ENCODE data around the gene FST. TPM values are rescaled to one million over a fixed set of nuclear protein-coding genes. Genes with fewer than 3 reads are reported as not detected.

FST gene
- total RNA-seq, 6 experiments from 2014 or later, result 13.1 to 28.2 (median 15.3) TPM

DNA sequence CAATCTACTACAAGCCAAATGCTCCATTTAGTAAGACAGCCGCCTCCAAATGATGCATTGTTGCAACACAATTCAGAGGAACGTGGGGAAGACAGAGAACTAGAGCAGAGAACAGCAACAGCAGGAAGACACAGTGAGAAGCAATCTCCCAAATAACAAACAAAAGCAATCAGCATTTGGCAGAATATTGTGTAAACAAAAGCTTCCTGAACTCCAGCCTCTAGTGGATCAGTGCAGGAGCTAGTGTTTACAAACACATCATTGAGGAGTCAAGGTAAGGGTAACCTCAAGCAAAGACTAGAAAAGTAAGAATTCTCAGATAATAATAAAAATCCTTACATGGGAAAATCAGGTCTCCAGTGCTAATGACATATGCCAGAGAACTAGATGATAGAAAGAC, 20.6 kb downstream of the FST start:
- intact Hi-C loops (cut with DNase I), result no loop called here
- peak; percentile 69 to 85 (median 80) for ATAC-seq
- H3K27ac ChIP-seq, result no peak overlapping the region

DNA sequence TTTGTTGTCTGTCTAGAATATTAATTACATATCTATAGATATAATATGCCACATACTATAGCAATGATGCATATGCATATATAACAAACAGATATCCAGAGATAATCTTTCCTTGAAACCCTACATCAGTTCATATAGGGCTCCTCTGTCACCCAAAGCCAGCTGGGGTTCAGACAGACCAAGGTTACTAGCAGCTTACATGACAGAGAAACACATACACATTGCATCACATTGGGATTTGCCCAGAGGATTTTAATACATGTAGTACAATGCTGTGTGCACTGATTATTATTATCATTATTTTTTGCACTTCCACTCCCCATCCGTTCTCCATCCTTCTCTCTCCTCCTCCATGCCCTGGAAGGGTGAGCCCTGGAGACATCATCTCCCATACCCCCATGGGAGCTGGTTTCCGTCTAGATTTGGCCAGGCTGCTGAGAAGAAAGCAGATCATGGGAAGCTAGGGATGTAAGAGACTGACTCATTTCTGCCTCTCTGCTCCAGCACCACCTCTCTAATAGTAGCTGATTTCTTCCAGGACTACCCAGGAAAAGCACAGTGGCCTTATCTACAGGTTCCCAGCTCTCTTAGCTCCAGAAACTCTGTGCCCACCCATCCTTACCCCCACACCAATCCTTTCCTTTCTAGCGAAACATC, 23.3 kb downstream of the FST start:
- WGBS (ENCODE audit: insufficient coverage, low coverage, low lambda C conversion rate, missing lambda C conversion rate), result 82% methylated on average over 3 of the region's 3 CpGs
- DNase-seq, result no peak

More for the DNA sequence above, 20.6 kb downstream of the FST start:
- H3K9me3 ChIP-seq, result no peaks in the 10 kb centered on the region
- peaks cover 0 to 7% (median 3%) of the 10 kb centered on the region in 4 donors for H3K4me1 ChIP-seq
- no peaks in the 10 kb centered on the region for H3K36me3 ChIP-seq
- TF ChIP-seq POLR2A (IDR thresholded peaks at IDR 0.05), result no peak
- TF ChIP-seq, protein P1, sequence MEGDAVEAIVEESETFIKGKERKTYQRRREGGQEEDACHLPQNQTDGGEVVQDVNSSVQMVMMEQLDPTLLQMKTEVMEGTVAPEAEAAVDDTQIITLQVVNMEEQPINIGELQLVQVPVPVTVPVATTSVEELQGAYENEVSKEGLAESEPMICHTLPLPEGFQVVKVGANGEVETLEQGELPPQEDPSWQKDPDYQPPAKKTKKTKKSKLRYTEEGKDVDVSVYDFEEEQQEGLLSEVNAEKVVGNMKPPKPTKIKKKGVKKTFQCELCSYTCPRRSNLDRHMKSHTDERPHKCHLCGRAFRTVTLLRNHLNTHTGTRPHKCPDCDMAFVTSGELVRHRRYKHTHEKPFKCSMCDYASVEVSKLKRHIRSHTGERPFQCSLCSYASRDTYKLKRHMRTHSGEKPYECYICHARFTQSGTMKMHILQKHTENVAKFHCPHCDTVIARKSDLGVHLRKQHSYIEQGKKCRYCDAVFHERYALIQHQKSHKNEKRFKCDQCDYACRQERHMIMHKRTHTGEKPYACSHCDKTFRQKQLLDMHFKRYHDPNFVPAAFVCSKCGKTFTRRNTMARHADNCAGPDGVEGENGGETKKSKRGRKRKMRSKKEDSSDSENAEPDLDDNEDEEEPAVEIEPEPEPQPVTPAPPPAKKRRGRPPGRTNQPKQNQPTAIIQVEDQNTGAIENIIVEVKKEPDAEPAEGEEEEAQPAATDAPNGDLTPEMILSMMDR (IDR thresholded peaks at IDR 0.05), result no peak
- 7% methylated on average over 2 of the region's 2 CpGs for WGBS (ENCODE audit: insufficient coverage, low coverage, low lambda C conversion rate, missing lambda C conversion rate)
- DNase-seq, result no peak
- no peaks in the 10 kb centered on the region for H3K27me3 ChIP-seq
- no peak overlapping the region for H3K4me3 ChIP-seq

DNA sequence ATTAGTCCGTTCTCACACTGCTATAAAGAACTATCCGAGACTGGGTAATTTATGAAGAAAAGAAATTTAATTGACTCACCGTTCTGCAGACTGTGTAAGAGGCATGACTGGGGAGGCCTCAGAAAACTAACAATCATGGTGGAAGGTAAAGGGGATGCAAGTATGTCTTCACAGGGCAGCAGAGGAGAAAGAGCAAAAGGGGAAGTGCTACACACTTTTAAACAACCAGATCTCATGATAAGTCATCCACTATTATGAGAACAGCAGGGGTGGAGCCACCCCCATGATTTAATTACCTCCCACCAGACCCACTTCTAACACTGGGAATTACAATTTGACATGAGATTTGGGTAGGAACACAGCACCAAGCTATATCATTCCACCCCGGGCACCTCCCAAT, 26.6 kb downstream of the FST start:
- H3K27me3 ChIP-seq, result no peaks in the 10 kb centered on the region
- 82% methylated on average over 3 of the region's 4 CpGs for WGBS (ENCODE audit: insufficient coverage, low coverage, low lambda C conversion rate, missing lambda C conversion rate)
- no peak for DNase-seq
- H3K4me3 ChIP-seq, result no peak overlapping the region
- intact Hi-C loops (cut with DNase I), result no loop called here
- H3K9me3 ChIP-seq, result no peaks in the 10 kb centered on the region
- TF ChIP-seq, protein P1 (IDR thresholded peaks at IDR 0.05), result no peak
- no peak for TF ChIP-seq POLR2A (IDR thresholded peaks at IDR 0.05)
- H3K36me3 ChIP-seq, result no peaks in the 10 kb centered on the region
- no peaks in the 10 kb centered on the region for H3K4me1 ChIP-seq
- no peak for ATAC-seq
- H3K27ac ChIP-seq, result no peak overlapping the region

More for the DNA sequence above, 23.3 kb downstream of the FST start:
- ATAC-seq, result peak in 1 of 4 donors; percentile 11
- Histone ChIP-seq H3K27ac (no peak overlapping the region), H3K36me3 (no peaks in the 10 kb centered on the region), H3K4me3 (no peak overlapping the region), H3K27me3 (no peaks in the 10 kb centered on the region), H3K9me3 (no peaks in the 10 kb centered on the region), H3K4me1 (peaks cover 0 to 7% (median 3%) of the 10 kb centered on the region in 4 donors)
- intact Hi-C loops (cut with DNase I), result no loop called here
- TF ChIP-seq, protein P1 (IDR thresholded peaks at IDR 0.05), result no peak
- no peak for TF ChIP-seq POLR2A (IDR thresholded peaks at IDR 0.05)

GRCh38 chr5:53508125-53508524, 27.7 kb downstream of the FST start:
- no peaks in the 10 kb centered on the region for H3K27me3 ChIP-seq
- 92% methylated on average over 3 of the region's 3 CpGs for WGBS (ENCODE audit: insufficient coverage, low coverage, low lambda C conversion rate, missing lambda C conversion rate)
- H3K36me3 ChIP-seq, result no peaks in the 10 kb centered on the region
- H3K4me1 ChIP-seq, result no peaks in the 10 kb centered on the region
- no peaks in the 10 kb centered on the region for H3K9me3 ChIP-seq
- intact Hi-C loops (cut with DNase I), result no loop called here
- H3K4me3 ChIP-seq, result no peak overlapping the region
- DNase-seq (no peak), ATAC-seq (no peak)
- no peak overlapping the region for H3K27ac ChIP-seq
- TF ChIP-seq, protein P1 (IDR thresholded peaks at IDR 0.05), result no peak
- no peak for TF ChIP-seq POLR2A (IDR thresholded peaks at IDR 0.05)
